ENCODE data around the gene NR3C2. TPM values are rescaled to one million over a fixed set of nuclear protein-coding genes. Genes with fewer than 3 reads are reported as not detected.

NR3C2 gene
- total RNA-seq, 1 experiment from 2014 or later: 2.7 TPM

- ATAC-seq (no peak), DNase-seq (ENCODE audit: low read depth, low spot score) (no peak)
- RAD21 ChIA-PET (ENCODE audit: low non-redundant PET in 1 of 2, low total read pairs in 2 of 2, uncharacterized antibody in 2 of 2, unreplicated experiment in 2 of 2): no interaction called here
- POLR2A ChIA-PET: no interaction called here
- intact Hi-C loops (cut with micrococcal nuclease): no loop called here
- Histone ChIP-seq H3K9me2 (ENCODE audit: insufficient read depth) (no peaks in the 10 kb centered on the region; the same call in 1 of the 2 replicates), H3K4me1 (ENCODE audit: control insufficient read depth in 1 of 2, insufficient read depth in 2 of 2, low read length in 2 of 2) (no peaks in the 10 kb centered on the region), H3K9me3 (ENCODE audit: control insufficient read depth in 1 of 2, insufficient read depth in 1 of 2, low read depth in 1 of 2, low read length in 2 of 2) (peaks cover 0 to 12% of the 10 kb centered on the region in 2 experiments; a peak in 1 of 4 replicates), H3K79me2 (ENCODE audit: insufficient read depth, low read length) (no peaks in the 10 kb centered on the region), H4K20me1 (ENCODE audit: insufficient read depth) (0 out of 2 replicates have a peak, but pooled peaks cover 3% of the 10 kb centered on the region), H3K27ac (ENCODE audit: low read depth, low read length) (no peak overlapping the region), H3K4me3 (replicated peaks in 1 of 2; ENCODE audit: low read depth in 1 of 2, low read length in 2 of 2) (no peak overlapping the region), H2AFZ (ENCODE audit: low read depth, low read length, poor library complexity, severe bottlenecking) (no peak overlapping the region), H3K36me3 (ENCODE audit: control insufficient read depth in 1 of 2, insufficient read depth in 2 of 2, low read length in 2 of 2) (no peaks in the 10 kb centered on the region), H3K27me3 (ENCODE audit: insufficient read depth, low read length) (no peaks in the 10 kb centered on the region), H3K9ac (ENCODE audit: low read length) (no peak overlapping the region), H3K4me2 (ENCODE audit: low read length) (no peak overlapping the region)
- no TSS peak for BruUV-seq (replicated peaks)
- CTCF ChIA-PET: no interaction called here
- no peak for TF ChIP-seq SP1 (IDR thresholded peaks at IDR 0.05; ENCODE audit: low read depth)
- TF ChIP-seq SIN3A (IDR thresholded peaks at IDR 0.05; ENCODE audit: low read depth): no peak
- no peak for TF ChIP-seq EZH2phosphoT487 (IDR thresholded peaks at IDR 0.05; ENCODE audit: borderline replicate concordance)
- TF ChIP-seq POLR2AphosphoS5 (IDR thresholded peaks at IDR 0.05; ENCODE audit: low read depth, low read length): no peak
- TF ChIP-seq POLR2A (IDR thresholded peaks at IDR 0.05; ENCODE audit: borderline replicate concordance, extremely low read depth, insufficient read depth, insufficient read length): no peak
- no peak for TF ChIP-seq ELF1 (IDR thresholded peaks at IDR 0.05; ENCODE audit: borderline replicate concordance, low read depth)
- TF ChIP-seq FOSL1 (IDR thresholded peaks at IDR 0.05; ENCODE audit: low read depth): no peak
- TF ChIP-seq SRF (IDR thresholded peaks at IDR 0.05; ENCODE audit: low read depth): no peak
- TF ChIP-seq JUND (IDR thresholded peaks at IDR 0.05): no peak
- no peak for TF ChIP-seq TCF7L2 (IDR thresholded peaks at IDR 0.05; ENCODE audit: borderline replicate concordance, extremely low read depth, insufficient read depth, insufficient read length)
- TF ChIP-seq MAX (IDR thresholded peaks at IDR 0.05): no peak
- no peak for TF ChIP-seq REST (IDR thresholded peaks at IDR 0.05; ENCODE audit: low read depth)
- no peak for TF ChIP-seq RAD21 (IDR thresholded peaks at IDR 0.05; ENCODE audit: low read depth)
- no peak for TF ChIP-seq ZBTB33 (IDR thresholded peaks at IDR 0.05; ENCODE audit: extremely low read depth, insufficient replicate concordance, low read length)
Observed at GRCh38 chr4:148120216-148120615, 322.0 kb downstream of the NR3C2 start.
